IMR-90 (cell line): ENCODE results near the gene DUSP22.

Source experiments
- BHLHE40 ChIP-seq: fragments of 150-350 bp; IDR thresholded peaks from 2 replicates; pipeline ENCODE4 v1.6.1; 2016; ENCODE audit warnings: mild to moderate bottlenecking, low read depth, low read length
- CHD1 ChIP-seq: IDR thresholded peaks from 2 replicates; pipeline ENCODE4 v1.6.1; 2012; ENCODE audit warnings: low read depth, low read length, improper control_type of control experiment
- CTCF ChIP-seq: conservative IDR thresholded peaks from 2 replicates; pipeline ENCODE4 v1.5.1; 2012; ENCODE audit warnings: mild to moderate bottlenecking, low read depth, low read length, improper control_type of control experiment
- ELK1 ChIP-seq: fragments of 150-350 bp; IDR thresholded peaks from 2 replicates; pipeline ENCODE4 v1.6.1; 2016; ENCODE audit warnings: low read depth, mild to moderate bottlenecking, low read length, moderate library complexity, borderline replicate concordance
- FOS ChIP-seq: fragments of 150-350 bp; IDR thresholded peaks from 2 replicates; pipeline ENCODE4 v1.6.1; 2016; ENCODE audit warnings: low read depth, low read length
- MAFK ChIP-seq: IDR thresholded peaks from 2 replicates; pipeline ENCODE4 v1.6.1; 2012; ENCODE audit warnings: low read depth, low read length, improper control_type of control experiment
- MXI1 ChIP-seq: IDR thresholded peaks from 2 replicates; pipeline ENCODE4 v1.6.1; 2012; ENCODE audit warnings: low read depth, mild to moderate bottlenecking, low read length, moderate library complexity, borderline replicate concordance
- POLR2A ChIP-seq: IDR thresholded peaks from 2 replicates; pipeline ENCODE4 v1.6.1; 2012; ENCODE audit warnings: mild to moderate bottlenecking, low read depth, low read length
- RAD21 ChIP-seq: IDR thresholded peaks from 2 replicates; pipeline ENCODE4 v1.6.1; 2012; ENCODE audit warnings: low read length, improper control_type of control experiment
- RFX5 ChIP-seq: IDR thresholded peaks from 2 replicates; pipeline ENCODE4 v1.8.0; 2012; ENCODE audit warnings: low read depth, mild to moderate bottlenecking, low read length, moderate library complexity
- SMC3 ChIP-seq: fragments of 150-350 bp; IDR thresholded peaks from 2 replicates; pipeline ENCODE4 v1.6.1; 2016; ENCODE audit warnings: low read depth, mild to moderate bottlenecking, antibody characterized with exemption, low read length, moderate library complexity
- USF2 ChIP-seq: fragments of 150-350 bp; IDR thresholded peaks from 2 replicates; pipeline ENCODE4 v1.6.1; 2017; ENCODE audit warnings: mild to moderate bottlenecking, antibody characterized with exemption, low read length, low read depth

- no peak for TF ChIP-seq POLR2A
- no peak for TF ChIP-seq MAFK
- TF ChIP-seq FOS: no peak
- no peak for TF ChIP-seq CTCF
- TF ChIP-seq RAD21: no peak
- no peak for TF ChIP-seq SMC3
- no peak for TF ChIP-seq USF2
- TF ChIP-seq ELK1: no peak
- no peak for TF ChIP-seq BHLHE40
- TF ChIP-seq MXI1: no peak
- no peak for TF ChIP-seq RFX5
- TF ChIP-seq CHD1: no peak
These were observed 68.6 kb downstream of the DUSP22 start for GRCh38 chr6:360764-361373.
